Neural progenitor cell (in vitro differentiated cells): Measurements from ENCODE around the gene SH2D3C.

ENCODE experiments used
- EZH2 ChIP-seq: fragments of 200-600 bp; sonication (generic); IDR thresholded peaks from 2 replicates; pipeline ENCODE4 v1.6.1; 2017; ENCODE audit warnings: antibody characterized with exemption, mild to moderate bottlenecking, moderate library complexity
- EZH2phosphoT487 ChIP-seq: fragments of 200-600 bp; sonication (generic); IDR thresholded peaks from 2 replicates; pipeline ENCODE4 v1.6.1; 2017; ENCODE audit warnings: antibody characterized with exemption
- TF ChIP-seq, protein P1 (sequence below): fragments of 200-600 bp; sonication (generic); IDR thresholded peaks from 2 replicates; pipeline ENCODE4 v1.5.1; 2017; ENCODE audit warnings: antibody characterized with exemption, mild to moderate bottlenecking

DNA sequence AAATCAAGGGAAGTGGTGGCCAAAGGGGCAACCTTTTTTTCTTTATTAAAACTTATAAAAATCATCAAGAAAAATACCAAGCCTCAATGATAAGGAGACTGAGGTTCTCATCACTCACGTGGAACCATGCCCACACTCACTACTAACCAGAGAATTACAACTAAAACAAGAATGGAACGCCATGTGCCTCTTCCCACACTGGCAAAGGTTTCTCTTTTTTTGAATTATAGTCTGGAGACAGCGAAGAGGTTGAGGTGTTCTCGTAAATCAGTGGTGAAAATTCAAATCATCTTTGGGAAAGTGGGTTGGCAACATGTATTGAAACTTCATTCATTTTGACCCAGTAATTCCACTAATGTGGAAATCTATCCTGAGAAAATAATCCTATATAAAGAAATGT, 43.6 kb upstream of the SH2D3C start:
- TF ChIP-seq, protein P1, sequence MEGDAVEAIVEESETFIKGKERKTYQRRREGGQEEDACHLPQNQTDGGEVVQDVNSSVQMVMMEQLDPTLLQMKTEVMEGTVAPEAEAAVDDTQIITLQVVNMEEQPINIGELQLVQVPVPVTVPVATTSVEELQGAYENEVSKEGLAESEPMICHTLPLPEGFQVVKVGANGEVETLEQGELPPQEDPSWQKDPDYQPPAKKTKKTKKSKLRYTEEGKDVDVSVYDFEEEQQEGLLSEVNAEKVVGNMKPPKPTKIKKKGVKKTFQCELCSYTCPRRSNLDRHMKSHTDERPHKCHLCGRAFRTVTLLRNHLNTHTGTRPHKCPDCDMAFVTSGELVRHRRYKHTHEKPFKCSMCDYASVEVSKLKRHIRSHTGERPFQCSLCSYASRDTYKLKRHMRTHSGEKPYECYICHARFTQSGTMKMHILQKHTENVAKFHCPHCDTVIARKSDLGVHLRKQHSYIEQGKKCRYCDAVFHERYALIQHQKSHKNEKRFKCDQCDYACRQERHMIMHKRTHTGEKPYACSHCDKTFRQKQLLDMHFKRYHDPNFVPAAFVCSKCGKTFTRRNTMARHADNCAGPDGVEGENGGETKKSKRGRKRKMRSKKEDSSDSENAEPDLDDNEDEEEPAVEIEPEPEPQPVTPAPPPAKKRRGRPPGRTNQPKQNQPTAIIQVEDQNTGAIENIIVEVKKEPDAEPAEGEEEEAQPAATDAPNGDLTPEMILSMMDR, result no peak
- TF ChIP-seq EZH2 (no peak), EZH2phosphoT487 (no peak)
